ENCODE measurements around the gene DPEP1. TPM values are rescaled to one million over a fixed set of nuclear protein-coding genes. Genes with fewer than 3 reads are reported as not detected.

Gene DPEP1
- total and polyA plus RNA-seq, 2 experiments from 2014 or later: 1.7 to 2.3 TPM

GRCh38 chr16:89658221-89658879 lies 44.9 kb downstream of the DPEP1 start (continued):
- no peak for TF ChIP-seq REST (IDR thresholded peaks at IDR 0.05; ENCODE audit: unreplicated experiment)
- no peak for TF ChIP-seq JUNB (IDR thresholded peaks at IDR 0.05; ENCODE audit: unreplicated experiment)
- no peak for TF ChIP-seq STAT1 (IDR thresholded peaks at IDR 0.05; ENCODE audit: unreplicated experiment)

GRCh38 chr16:89660146-89660545 lies 46.7 kb downstream of the DPEP1 start:
- Mint-ChIP-seq H3K4me1 (peaks cover 8% of the 10 kb centered on the region), H3K4me3 (no peak overlapping the region), H3K36me3 (ENCODE audit: low read depth) (peaks cover 60% of the 10 kb centered on the region), H3K9me3 (peaks cover 6% of the 10 kb centered on the region; the same call in 2 of the 3 replicates), H3K27ac (no peak overlapping the region), H3K27me3 (ENCODE audit: insufficient read depth, low read depth, poor library complexity) (peaks cover 9% of the 10 kb centered on the region)
- H3K9me2 ChIP-seq (ENCODE audit: insufficient read depth): no peaks in the 10 kb centered on the region
- 0 out of 2 replicates have a peak, but pooled peaks cover 4% of the 10 kb centered on the region for H4K20me1 ChIP-seq (replicated peaks; ENCODE audit: insufficient read depth)
- DNase-seq (ENCODE audit: low spot score): no peak
- no peak overlapping the region for H2AFZ ChIP-seq
- H3F3A ChIP-seq (replicated peaks; ENCODE audit: low read depth): no peaks in the 10 kb centered on the region
- H3K27me3 ChIP-seq (ENCODE audit: insufficient read depth): no peaks in the 10 kb centered on the region
- H3K4me2 ChIP-seq: no peak overlapping the region
- no peak for ATAC-seq
- peaks cover 7% of the 10 kb centered on the region; the same call in 1 of the 2 replicates for H3K4me1 ChIP-seq (ENCODE audit: insufficient read depth)
- H3K79me2 ChIP-seq (replicated peaks; ENCODE audit: insufficient read depth): peaks cover 37% of the 10 kb centered on the region
- peaks cover 12% of the 10 kb centered on the region for H3K36me3 ChIP-seq (ENCODE audit: insufficient read depth)
- H3K4me3 ChIP-seq: no peak overlapping the region
- no peak overlapping the region for H3K27ac ChIP-seq (ENCODE audit: low read depth)
- TF ChIP-seq EZH2phosphoT487 (IDR thresholded peaks at IDR 0.05; ENCODE audit: unreplicated experiment) (no peak), ZNF462 (CRISPR knock-in tag; IDR thresholded peaks at IDR 0.05) (no peak), NANOG (IDR thresholded peaks at IDR 0.05; ENCODE audit: borderline replicate concordance) (no peak), ZNF114 (CRISPR knock-in tag; IDR thresholded peaks at IDR 0.05) (no peak), ZNF331 (CRISPR knock-in tag; IDR thresholded peaks at IDR 0.05; ENCODE audit: low read depth) (no peak), STAT1 (IDR thresholded peaks at IDR 0.05; ENCODE audit: unreplicated experiment) (no peak), CTCF (conservative IDR thresholded peaks at IDR 0.05; ENCODE audit: low read depth in 2 of 2) (no peak), CREB1 (CRISPR knock-in tag; IDR thresholded peaks at IDR 0.05; ENCODE audit: low read depth) (no peak), JUNB (IDR thresholded peaks at IDR 0.05; ENCODE audit: unreplicated experiment) (no peak), ETS1 (IDR thresholded peaks at IDR 0.05) (no peak), EZH2 (IDR thresholded peaks at IDR 0.05; ENCODE audit: low read depth, unreplicated experiment) (no peak)

All from GM23338 (cell line).